Measurements from ENCODE around the gene CDYL. TPM values are rescaled to one million over a fixed set of nuclear protein-coding genes. Genes with fewer than 3 reads are reported as not detected.
"Not testable (repeated sequence)": the region's sequence is repeated elsewhere in the genome, so short reads cannot be mapped to it uniquely, and the experiment has no call there.

CDYL gene
- total RNA-seq, 1 donor from 2014 or later: 74.1 TPM

DNA sequence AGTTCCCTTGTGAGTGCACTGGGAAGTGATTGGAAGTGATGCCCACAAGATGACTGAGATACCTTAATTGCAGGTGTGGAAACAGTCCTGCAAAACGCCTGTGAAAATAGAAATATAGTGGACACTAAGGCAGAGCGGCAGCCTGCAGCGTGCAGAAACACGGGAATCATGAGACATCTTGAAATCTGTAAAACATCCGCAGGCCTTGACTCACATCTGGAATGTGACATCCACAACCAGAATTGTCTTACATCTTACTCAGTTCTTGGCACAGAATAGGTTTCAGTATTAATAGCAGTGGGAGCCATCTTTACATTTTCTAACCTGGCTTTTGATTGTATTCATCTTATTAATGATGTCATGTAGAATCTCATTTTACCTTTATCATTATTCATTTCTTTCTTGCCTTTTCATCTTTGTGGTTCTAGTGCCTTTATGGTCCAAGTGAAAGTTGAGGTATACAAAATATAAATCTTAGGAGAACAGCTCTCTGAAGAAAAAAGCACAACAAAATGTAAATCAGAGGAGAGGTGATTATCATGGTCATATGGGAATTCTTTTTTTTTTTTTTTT is 44.6 kb downstream of the CDYL start:
- Mint-ChIP-seq H3K4me3 (no peak overlapping the region), H3K27ac (no peak overlapping the region), H3K36me3 (peaks cover 12% of the 10 kb centered on the region), H3K27me3 (no peaks in the 10 kb centered on the region), H3K4me1 (ENCODE audit: unreplicated experiment) (peaks cover 7% of the 10 kb centered on the region), H3K9me3 (peaks cover 9% of the 10 kb centered on the region)
- TF ChIP-seq, protein P1, sequence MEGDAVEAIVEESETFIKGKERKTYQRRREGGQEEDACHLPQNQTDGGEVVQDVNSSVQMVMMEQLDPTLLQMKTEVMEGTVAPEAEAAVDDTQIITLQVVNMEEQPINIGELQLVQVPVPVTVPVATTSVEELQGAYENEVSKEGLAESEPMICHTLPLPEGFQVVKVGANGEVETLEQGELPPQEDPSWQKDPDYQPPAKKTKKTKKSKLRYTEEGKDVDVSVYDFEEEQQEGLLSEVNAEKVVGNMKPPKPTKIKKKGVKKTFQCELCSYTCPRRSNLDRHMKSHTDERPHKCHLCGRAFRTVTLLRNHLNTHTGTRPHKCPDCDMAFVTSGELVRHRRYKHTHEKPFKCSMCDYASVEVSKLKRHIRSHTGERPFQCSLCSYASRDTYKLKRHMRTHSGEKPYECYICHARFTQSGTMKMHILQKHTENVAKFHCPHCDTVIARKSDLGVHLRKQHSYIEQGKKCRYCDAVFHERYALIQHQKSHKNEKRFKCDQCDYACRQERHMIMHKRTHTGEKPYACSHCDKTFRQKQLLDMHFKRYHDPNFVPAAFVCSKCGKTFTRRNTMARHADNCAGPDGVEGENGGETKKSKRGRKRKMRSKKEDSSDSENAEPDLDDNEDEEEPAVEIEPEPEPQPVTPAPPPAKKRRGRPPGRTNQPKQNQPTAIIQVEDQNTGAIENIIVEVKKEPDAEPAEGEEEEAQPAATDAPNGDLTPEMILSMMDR (conservative IDR thresholded peaks at IDR 0.05): no peak
- DNase-seq (ENCODE audit: extremely low spot score, unreplicated experiment): no peak

DNA sequence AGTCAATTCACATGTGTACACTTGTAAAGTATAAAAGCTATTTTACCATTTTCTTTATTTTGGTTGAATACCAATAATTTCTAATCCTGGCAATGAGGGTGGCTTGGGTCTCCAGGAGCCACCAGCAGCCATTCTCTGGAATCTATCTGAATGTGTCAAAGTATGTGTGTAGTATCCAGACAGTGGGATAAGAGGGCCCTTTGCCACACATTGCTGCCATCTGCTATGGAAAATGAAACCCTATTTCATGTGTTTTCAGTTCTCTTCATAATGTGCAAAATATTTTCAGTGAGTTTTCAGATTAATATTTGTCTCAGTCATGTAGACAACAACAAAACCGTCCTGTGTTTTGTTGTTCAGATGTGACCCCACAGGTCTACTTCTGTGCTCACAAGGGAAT is 46.3 kb downstream of the CDYL start:
- peaks cover 19% of the 10 kb centered on the region for H3K36me3 Mint-ChIP-seq
- H3K4me3 Mint-ChIP-seq: no peak overlapping the region
- no peaks in the 10 kb centered on the region for H3K27me3 Mint-ChIP-seq
- peaks cover 7% of the 10 kb centered on the region for H3K4me1 Mint-ChIP-seq (ENCODE audit: unreplicated experiment)
- no peak for DNase-seq (ENCODE audit: extremely low spot score, unreplicated experiment)
- H3K27ac Mint-ChIP-seq: no peak overlapping the region
- TF ChIP-seq, protein P1 (conservative IDR thresholded peaks at IDR 0.05): no peak
- H3K9me3 Mint-ChIP-seq: peaks cover 17% of the 10 kb centered on the region

GRCh38 chr6:4828187-4828698 is 52.0 kb downstream of the CDYL start:
- H3K27me3 Mint-ChIP-seq: no peaks in the 10 kb centered on the region
- DNase-seq (ENCODE audit: extremely low spot score, unreplicated experiment): no peak
- TF ChIP-seq, protein P1 (conservative IDR thresholded peaks at IDR 0.05): no peak
- no peak overlapping the region for H3K4me3 Mint-ChIP-seq
- no peak overlapping the region for H3K27ac Mint-ChIP-seq
- peaks cover 25% of the 10 kb centered on the region for H3K9me3 Mint-ChIP-seq
- H3K4me1 Mint-ChIP-seq (ENCODE audit: unreplicated experiment): no peaks in the 10 kb centered on the region
- peaks cover 15% of the 10 kb centered on the region for H3K36me3 Mint-ChIP-seq

GRCh38 chr6:4829089-4829488 is 52.9 kb downstream of the CDYL start:
- H3K4me1 Mint-ChIP-seq (ENCODE audit: unreplicated experiment): no peaks in the 10 kb centered on the region
- no peak for DNase-seq (ENCODE audit: extremely low spot score, unreplicated experiment)
- H3K9me3 Mint-ChIP-seq: peaks cover 20% of the 10 kb centered on the region
- peaks cover 15% of the 10 kb centered on the region for H3K36me3 Mint-ChIP-seq
- H3K27ac Mint-ChIP-seq: no peak overlapping the region
- H3K27me3 Mint-ChIP-seq: no peaks in the 10 kb centered on the region
- no peak overlapping the region for H3K4me3 Mint-ChIP-seq
- TF ChIP-seq, protein P1 (conservative IDR thresholded peaks at IDR 0.05): no peak

DNA sequence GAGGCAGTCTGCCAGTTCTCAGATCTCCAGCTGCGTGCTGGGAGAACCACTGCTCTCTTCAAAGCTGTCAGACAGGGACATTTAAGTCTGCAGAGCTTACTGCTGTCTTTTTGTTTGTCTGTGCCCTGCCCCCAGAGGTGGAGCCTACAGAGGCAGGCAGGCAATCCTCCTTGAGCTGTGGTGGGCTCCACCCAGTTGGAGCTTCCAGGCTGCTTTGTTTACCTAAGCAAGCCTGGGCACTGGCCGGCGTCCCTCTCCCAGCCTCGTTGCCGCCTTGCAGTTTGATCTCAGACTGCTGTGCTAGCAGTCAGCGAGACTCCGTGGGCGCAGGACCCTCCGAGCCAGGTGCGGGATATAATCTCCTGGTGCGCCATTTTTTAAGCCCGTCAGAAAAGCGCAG is 59.3 kb downstream of the CDYL start:
- not testable (repeated sequence) for H3K4me3 Mint-ChIP-seq
- peaks cover 29% of the 10 kb centered on the region for H3K36me3 Mint-ChIP-seq

GRCh38 chr6:4840169-4840568 is 64.0 kb downstream of the CDYL start:
- Mint-ChIP-seq H3K9me3 (peaks cover 16% of the 10 kb centered on the region), H3K4me1 (ENCODE audit: unreplicated experiment) (no peaks in the 10 kb centered on the region), H3K4me3 (no peak overlapping the region), H3K27ac (no peak overlapping the region), H3K36me3 (peaks cover 38% of the 10 kb centered on the region), H3K27me3 (no peaks in the 10 kb centered on the region)
- TF ChIP-seq, protein P1 (conservative IDR thresholded peaks at IDR 0.05): no peak
- DNase-seq (ENCODE audit: extremely low spot score, unreplicated experiment): no peak

More for the DNA sequence above, 59.3 kb downstream of the CDYL start:
- not testable (repeated sequence) for DNase-seq (ENCODE audit: extremely low spot score, unreplicated experiment); H3K4me1 Mint-ChIP-seq (ENCODE audit: unreplicated experiment); H3K27me3 Mint-ChIP-seq; H3K27ac Mint-ChIP-seq; H3K9me3 Mint-ChIP-seq

Data from type B pancreatic cell (in vitro differentiated cells).